HEK293T (cell line): ENCODE data around the gene PCNX2.
A peak's percentile ranks its signal among the peaks of the same experiment; 100 is the strongest.

ENCODE experiments used
- CTCF ChIA-PET: fragments of 350-600 bp; formaldehyde crosslinking; extraction: SDS; loops from one replicate; lab custom pipeline; 2021; ENCODE audit warnings: antibody characterized with exemption, inconsistent platforms; lab: Yijun Ruan, JAX
- POLR2A ChIA-PET: fragments of 350-600 bp; formaldehyde crosslinking; extraction: SDS; loops from one replicate; lab custom pipeline; 2020; ENCODE audit warnings: antibody characterized with exemption, inconsistent platforms; lab: Yijun Ruan, JAX
- DNase-seq: peaks from one replicate; pipeline ENCODE4 v3.0.0; 2012; ENCODE audit warnings: mixed read lengths; ENCODE audit errors: extremely low spot score
- ARNT ChIP-seq: fragments of 450-650 bp; IDR thresholded peaks from 2 replicates; pipeline ENCODE4 v1.6.1; 2017; ENCODE audit warnings: mild to moderate bottlenecking
- BHLHE40 ChIP-seq: fragments of 450-650 bp; IDR thresholded peaks from 2 replicates; pipeline ENCODE4 v1.6.1; 2016; ENCODE audit warnings: mild to moderate bottlenecking, moderate library complexity, borderline replicate concordance
- CTBP1 ChIP-seq: fragments of 450-650 bp; IDR thresholded peaks from 2 replicates; pipeline ENCODE4 v1.6.1; 2016; ENCODE audit warnings: borderline replicate concordance
- ELF4 ChIP-seq: fragments of 450-650 bp; IDR thresholded peaks from 2 replicates; pipeline ENCODE4 v1.6.1; 2017; ENCODE audit warnings: antibody characterized with exemption
- FOXA1 ChIP-seq: fragments of 450-650 bp; IDR thresholded peaks from 2 replicates; pipeline ENCODE4 v1.6.1; 2016; ENCODE audit warnings: mild to moderate bottlenecking
- FOXK2 ChIP-seq: fragments of 450-650 bp; IDR thresholded peaks from 2 replicates; pipeline ENCODE4 v1.6.1; 2016; ENCODE audit warnings: mild to moderate bottlenecking
- FOXM1 ChIP-seq: fragments of 450-650 bp; IDR thresholded peaks from 2 replicates; pipeline ENCODE4 v1.6.1; 2017; ENCODE audit warnings: mild to moderate bottlenecking, borderline replicate concordance
- HDGF ChIP-seq: fragments of 450-650 bp; IDR thresholded peaks from 2 replicates; pipeline ENCODE4 v1.6.1; 2017; ENCODE audit warnings: antibody characterized with exemption, borderline replicate concordance
- L3MBTL2 ChIP-seq: fragments of 450-650 bp; conservative IDR thresholded peaks from 2 replicates; pipeline ENCODE4 v1.6.1; 2016; ENCODE audit warnings: mild to moderate bottlenecking
- LEF1 ChIP-seq: fragments of 450-650 bp; IDR thresholded peaks from 2 replicates; pipeline ENCODE4 v1.6.1; 2017; ENCODE audit warnings: mild to moderate bottlenecking, borderline replicate concordance
- NFRKB ChIP-seq: fragments of 450-650 bp; IDR thresholded peaks from 2 replicates; pipeline ENCODE4 v1.6.1; 2016; ENCODE audit warnings: mild to moderate bottlenecking, moderate library complexity
- PKNOX1 ChIP-seq: fragments of 450-650 bp; IDR thresholded peaks from 2 replicates; pipeline ENCODE4 v1.6.1; 2016
- SP1 ChIP-seq: fragments of 450-650 bp; IDR thresholded peaks from 2 replicates; pipeline ENCODE4 v1.6.1; 2017
- SUZ12 ChIP-seq: fragments of 450-650 bp; IDR thresholded peaks from 2 replicates; pipeline ENCODE4 v1.6.1; 2016; ENCODE audit warnings: mild to moderate bottlenecking
- TARDBP ChIP-seq: fragments of 450-650 bp; IDR thresholded peaks from 2 replicates; pipeline ENCODE4 v1.6.1; 2016
- ZNF384 ChIP-seq: fragments of 450-650 bp; IDR thresholded peaks from 2 replicates; pipeline ENCODE4 v1.6.1; 2016

PCNX2 gene

GRCh38 chr1:233256789-233257188, 38.7 kb downstream of the PCNX2 start:
- TF ChIP-seq FOXM1: no peak
- no peak for TF ChIP-seq SP1
- TF ChIP-seq FOXK2: no peak
- TF ChIP-seq HDGF: no peak
- no peak for TF ChIP-seq SUZ12
- TF ChIP-seq BHLHE40: no peak
- TF ChIP-seq CTBP1: no peak
- no peak for TF ChIP-seq NFRKB
- TF ChIP-seq FOXA1: no peak
- TF ChIP-seq TARDBP: no peak
- TF ChIP-seq PKNOX1: no peak
- TF ChIP-seq ELF4: no peak
- no peak for TF ChIP-seq L3MBTL2
- TF ChIP-seq ARNT: no peak
- no peak for TF ChIP-seq ZNF384
- POLR2A ChIA-PET: no interaction called here
- DNase-seq: no peak
- CTCF ChIA-PET: interaction anchor here (1.6 kb wide), 1 partner anchor 75 kb away, joined by 4 read pairs; no protein-coding TSS in a partner anchor

DNA sequence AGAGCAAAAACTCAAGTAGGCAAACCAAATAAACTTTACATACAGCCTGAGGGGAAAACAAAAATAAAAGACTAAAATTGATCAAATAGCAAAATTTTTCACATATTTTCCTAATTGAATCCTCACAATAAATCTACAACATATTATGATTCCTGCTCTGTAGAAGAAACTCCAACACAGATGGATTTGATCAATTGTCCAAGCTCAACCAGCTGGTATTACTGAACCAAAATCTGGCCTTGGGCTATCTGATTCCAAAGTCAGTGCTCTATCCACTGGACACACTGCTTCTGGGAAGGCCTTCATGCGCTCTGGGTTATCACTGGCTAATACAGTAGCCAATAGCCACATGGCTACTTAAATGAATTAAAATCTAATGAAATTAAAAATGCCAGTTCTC, 39.3 kb downstream of the PCNX2 start:
- ChIA-PET CTCF (no interaction called here), POLR2A (no interaction called here)
- no peak for DNase-seq
- TF ChIP-seq HDGF (no peak), SP1 (no peak), ELF4 (no peak), FOXM1 (no peak), TARDBP (no peak)

DNA sequence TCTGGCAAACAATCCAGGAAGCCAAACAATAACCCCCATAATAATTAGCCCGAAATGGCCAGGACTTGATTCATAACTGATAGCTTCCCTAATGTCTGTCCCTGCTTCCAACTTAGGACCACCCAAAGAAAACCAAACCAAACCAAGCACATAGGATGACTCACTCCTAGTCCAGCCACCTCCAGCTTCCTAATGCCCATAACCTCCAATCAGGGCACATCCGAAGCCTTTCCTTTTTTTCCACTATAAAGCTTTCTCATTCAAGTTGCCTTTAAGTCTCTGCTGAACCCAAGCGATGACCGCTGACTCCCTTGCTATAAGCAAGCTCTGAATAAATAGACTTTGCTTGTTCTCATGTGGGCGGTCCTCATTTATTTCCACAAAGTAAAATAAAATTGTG, 40.4 kb downstream of the PCNX2 start:
- ChIA-PET POLR2A (no interaction called here), CTCF (interaction anchor here (0.7 kb wide), 1 partner anchor 15 kb away, joined by 4 read pairs; no protein-coding TSS in a partner anchor)
- no peak for TF ChIP-seq ELF4
- TF ChIP-seq SUZ12: no peak
- TF ChIP-seq L3MBTL2: no peak
- no peak for TF ChIP-seq CTBP1
- no peak for TF ChIP-seq ARNT
- no peak for TF ChIP-seq NFRKB
- no peak for TF ChIP-seq SP1
- no peak for TF ChIP-seq FOXA1
- no peak for DNase-seq

DNA sequence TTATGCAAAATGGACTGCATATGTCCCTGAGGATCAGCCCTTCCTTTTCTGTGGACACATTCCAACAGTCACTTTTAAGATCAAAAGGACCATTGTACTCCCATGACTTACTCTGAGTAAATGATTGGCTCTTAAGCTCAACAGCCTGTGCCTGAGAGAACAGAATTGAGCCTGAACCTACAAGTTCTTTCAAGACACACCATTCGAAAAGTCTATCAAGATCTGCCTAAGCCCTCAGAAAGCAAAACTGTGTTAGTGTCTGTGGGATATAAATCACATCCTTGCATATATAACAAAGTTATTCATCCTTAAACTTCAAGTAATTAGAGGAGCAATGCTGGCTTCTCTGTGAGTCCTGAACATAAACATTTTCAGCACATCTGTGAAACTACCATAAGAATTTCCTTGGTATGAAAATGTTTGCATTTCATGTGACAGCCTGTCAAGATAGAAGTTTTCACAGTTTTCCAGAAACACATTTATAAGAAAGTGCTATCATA, 41.6 kb downstream of the PCNX2 start:
- DNase-seq: no peak
- ChIA-PET CTCF (no interaction called here), POLR2A (no interaction called here)
- peak; percentile 23; the same call in 1 of the 2 replicates for TF ChIP-seq PKNOX1
- no peak for TF ChIP-seq ARNT
- no peak for TF ChIP-seq SP1

GRCh38 chr1:233253231-233253831, 42.2 kb downstream of the PCNX2 start:
- CTCF ChIA-PET: no interaction called here
- POLR2A ChIA-PET: no interaction called here
- TF ChIP-seq ARNT (no peak), FOXA1 (no peak), TARDBP (no peak), CTBP1 (no peak), LEF1 (no peak)
- DNase-seq: no peak

- CTCF ChIA-PET: no interaction called here
- no peak for DNase-seq
- TF ChIP-seq HDGF (no peak), FOXM1 (no peak), L3MBTL2 (no peak), ARNT (no peak)
Observed at GRCh38 chr1:233252441-233252840, 43.1 kb downstream of the PCNX2 start.

DNA sequence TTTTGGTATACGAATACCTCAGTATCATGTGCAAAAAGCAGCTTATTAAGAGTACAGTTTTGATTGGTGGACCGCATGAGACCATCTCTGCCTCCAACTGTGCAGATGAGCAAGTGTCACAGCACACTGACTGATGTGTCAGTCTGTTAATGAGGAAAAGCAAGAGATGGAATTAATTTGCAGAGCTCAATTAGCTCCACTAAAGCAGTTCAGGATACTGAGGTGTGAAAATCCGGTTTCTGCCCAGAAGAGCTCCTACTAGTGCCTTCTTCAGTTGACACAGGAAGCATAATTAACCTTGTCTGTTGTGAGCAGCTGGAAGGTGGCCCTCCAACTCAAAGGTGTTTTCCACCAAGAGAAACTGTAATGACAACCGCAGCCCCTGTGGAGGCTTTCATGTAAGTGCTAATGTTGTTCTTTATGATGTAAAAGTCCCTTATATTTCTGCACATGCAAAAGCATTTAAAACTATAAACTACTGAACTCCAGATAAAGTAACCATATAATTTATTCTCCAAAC, 44.3 kb downstream of the PCNX2 start:
- CTCF ChIA-PET: no interaction called here

More at GRCh38 chr1:233252441-233252840, 43.1 kb downstream of the PCNX2 start:
- POLR2A ChIA-PET: no interaction called here

More for the DNA sequence above, 44.3 kb downstream of the PCNX2 start:
- POLR2A ChIA-PET: no interaction called here
- no peak for TF ChIP-seq ELF4
- TF ChIP-seq SUZ12: no peak
- TF ChIP-seq ARNT: no peak
- no peak for TF ChIP-seq HDGF
- TF ChIP-seq SP1: no peak
- no peak for TF ChIP-seq BHLHE40
- no peak for TF ChIP-seq LEF1
- no peak for TF ChIP-seq FOXK2
- no peak for TF ChIP-seq NFRKB
- no peak for TF ChIP-seq PKNOX1
- no peak for TF ChIP-seq FOXA1
- TF ChIP-seq L3MBTL2: no peak
- no peak for TF ChIP-seq ZNF384
- no peak for TF ChIP-seq CTBP1
- TF ChIP-seq TARDBP: no peak
- TF ChIP-seq FOXM1: no peak
- DNase-seq: no peak
